ENCODE measurements around the gene DCXR.

The DCXR gene

GRCh38 chr17:82020572-82021106 lies 16.9 kb downstream of the DCXR start:
- H3K27me3 ChIP-seq (ENCODE audit: control insufficient read depth in 1 of 2, insufficient read depth in 1 of 2, low read length in 2 of 2): no peaks in the 10 kb centered on the region
- H3K23ac ChIP-seq (ENCODE audit: low read length in 2 of 2): no peak overlapping the region
- H2BK12ac ChIP-seq (ENCODE audit: low read length in 2 of 2): no peak overlapping the region
- WGBS: 96% methylated on average over 14 of the region's 14 CpGs
- no peak overlapping the region for H3K9ac ChIP-seq (ENCODE audit: low read length)
- H2BK15ac ChIP-seq (ENCODE audit: low read depth, poor library complexity, severe bottlenecking): no peak overlapping the region
- no peak overlapping the region for H3K14ac ChIP-seq (ENCODE audit: low read length in 2 of 2)
- H3K4me3 ChIP-seq (ENCODE audit: insufficient read depth in 1 of 2, low read depth in 1 of 2, low read length in 2 of 2): no peak overlapping the region
- no peak overlapping the region for H2AK5ac ChIP-seq (ENCODE audit: low read length, severe bottlenecking)
- H3K36me3 ChIP-seq (ENCODE audit: control insufficient read depth in 1 of 2, insufficient read depth in 2 of 2, low read depth in 1 of 2, low read length in 2 of 2): peaks cover 15 to 45% of the 10 kb centered on the region in 2 experiments
- H3K4me2 ChIP-seq (ENCODE audit: low read length, poor library complexity, severe bottlenecking): no peak overlapping the region
- peak overlapping the region in 1 of 2 experiments; percentile 37 for H3K18ac ChIP-seq (ENCODE audit: low read depth in 1 of 2, low read length in 2 of 2)
- DNase-seq: no peak
- H2BK120ac ChIP-seq (ENCODE audit: low read depth, low read length): no peak overlapping the region
- H2BK5ac ChIP-seq (ENCODE audit: low read depth, low read length, poor library complexity, severe bottlenecking): no peak overlapping the region
- no peaks in the 10 kb centered on the region for H3K9me3 ChIP-seq (ENCODE audit: control insufficient read depth, low read length)
- H2AFZ ChIP-seq (ENCODE audit: low read depth, low read length): no peak overlapping the region
- no peak overlapping the region for H4K8ac ChIP-seq (ENCODE audit: low read length)
- H4K91ac ChIP-seq (ENCODE audit: low read length): no peak overlapping the region
- peaks cover 39% of the 10 kb centered on the region for H3K4me1 ChIP-seq (ENCODE audit: control insufficient read depth, insufficient read depth, low read depth, low read length)
- H3K27ac ChIP-seq (ENCODE audit: low read length, poor library complexity, severe bottlenecking): no peak overlapping the region
- H3K4ac ChIP-seq (ENCODE audit: low read depth in 1 of 2, low read length in 2 of 2): no peak overlapping the region
- peaks cover 34% of the 10 kb centered on the region for H3K79me1 ChIP-seq (replicated peaks; ENCODE audit: low read length, poor library complexity, severe bottlenecking)

- Histone ChIP-seq H4K8ac (ENCODE audit: low read length) (peak overlapping the region; percentile 35), H3K18ac (ENCODE audit: low read depth in 1 of 2, low read length in 2 of 2) (peak overlapping the region in 1 of 2 experiments; percentile 37), H2BK12ac (ENCODE audit: low read length in 2 of 2) (peak overlapping the region in 1 of 2 experiments; percentile 60), H3K4ac (ENCODE audit: low read depth in 1 of 2, low read length in 2 of 2) (no peak overlapping the region), H4K91ac (ENCODE audit: low read length) (peak overlapping the region; percentile 28), H3K4me1 (ENCODE audit: control insufficient read depth, insufficient read depth, low read depth, low read length) (peaks cover 37% of the 10 kb centered on the region), H3K36me3 (ENCODE audit: control insufficient read depth in 1 of 2, insufficient read depth in 2 of 2, low read depth in 1 of 2, low read length in 2 of 2) (peaks cover 15 to 46% of the 10 kb centered on the region in 2 experiments), H3K9me3 (ENCODE audit: control insufficient read depth, low read length) (no peaks in the 10 kb centered on the region), H3K27me3 (ENCODE audit: control insufficient read depth in 1 of 2, insufficient read depth in 1 of 2, low read length in 2 of 2) (no peaks in the 10 kb centered on the region), H3K4me2 (ENCODE audit: low read length, poor library complexity, severe bottlenecking) (no peak overlapping the region), H2AFZ (ENCODE audit: low read depth, low read length) (no peak overlapping the region), H3K9ac (ENCODE audit: low read length) (no peak overlapping the region), H2BK15ac (ENCODE audit: low read depth, poor library complexity, severe bottlenecking) (no peak overlapping the region), H3K27ac (ENCODE audit: low read length, poor library complexity, severe bottlenecking) (no peak overlapping the region), H3K14ac (ENCODE audit: low read length in 2 of 2) (peak overlapping the region in 1 of 2 experiments; percentile 41), H2BK5ac (ENCODE audit: low read depth, low read length, poor library complexity, severe bottlenecking) (no peak overlapping the region), H2AK5ac (ENCODE audit: low read length, severe bottlenecking) (no peak overlapping the region), H3K4me3 (ENCODE audit: insufficient read depth in 1 of 2, low read depth in 1 of 2, low read length in 2 of 2) (no peak overlapping the region), H2BK120ac (ENCODE audit: low read depth, low read length) (no peak overlapping the region), H3K23ac (ENCODE audit: low read length in 2 of 2) (no peak overlapping the region), H3K79me1 (replicated peaks; ENCODE audit: low read length, poor library complexity, severe bottlenecking) (peaks cover 31% of the 10 kb centered on the region)
- WGBS: 69% methylated on average over 33 of the region's 34 CpGs
- peak; percentile 56 for DNase-seq
These were observed 17.6 kb downstream of the DCXR start for GRCh38 chr17:82019690-82020571.

GRCh38 chr17:82018989-82019689 lies 18.4 kb downstream of the DCXR start:
- 96% methylated on average over 33 of the region's 33 CpGs for WGBS
- no peak overlapping the region for H3K27ac ChIP-seq (ENCODE audit: low read length, poor library complexity, severe bottlenecking)

More at GRCh38 chr17:82018989-82019689, 18.4 kb downstream of the DCXR start:
- H2AK5ac ChIP-seq (ENCODE audit: low read length, severe bottlenecking): no peak overlapping the region
- peaks cover 34% of the 10 kb centered on the region for H3K4me1 ChIP-seq (ENCODE audit: control insufficient read depth, insufficient read depth, low read depth, low read length)
- no peak overlapping the region for H3K23ac ChIP-seq (ENCODE audit: low read length in 2 of 2)
- H2BK120ac ChIP-seq (ENCODE audit: low read depth, low read length): no peak overlapping the region
- no peak overlapping the region for H3K14ac ChIP-seq (ENCODE audit: low read length in 2 of 2)
- H2BK12ac ChIP-seq (ENCODE audit: low read length in 2 of 2): no peak overlapping the region
- H3K18ac ChIP-seq (ENCODE audit: low read depth in 1 of 2, low read length in 2 of 2): no peak overlapping the region
- no peak overlapping the region for H2AFZ ChIP-seq (ENCODE audit: low read depth, low read length)
- H2BK15ac ChIP-seq (ENCODE audit: low read depth, poor library complexity, severe bottlenecking): no peak overlapping the region
- no peak overlapping the region for H4K8ac ChIP-seq (ENCODE audit: low read length)
- H3K27me3 ChIP-seq (ENCODE audit: control insufficient read depth in 1 of 2, insufficient read depth in 1 of 2, low read length in 2 of 2): no peaks in the 10 kb centered on the region
- H3K9me3 ChIP-seq (ENCODE audit: control insufficient read depth, low read length): no peaks in the 10 kb centered on the region
- no peak overlapping the region for H2BK5ac ChIP-seq (ENCODE audit: low read depth, low read length, poor library complexity, severe bottlenecking)
- peaks cover 23% of the 10 kb centered on the region for H3K79me1 ChIP-seq (replicated peaks; ENCODE audit: low read length, poor library complexity, severe bottlenecking)
- H3K36me3 ChIP-seq (ENCODE audit: control insufficient read depth in 1 of 2, insufficient read depth in 2 of 2, low read depth in 1 of 2, low read length in 2 of 2): peaks cover 15 to 54% of the 10 kb centered on the region in 2 experiments
- no peak overlapping the region for H4K91ac ChIP-seq (ENCODE audit: low read length)
- DNase-seq: no peak
- H3K4ac ChIP-seq (ENCODE audit: low read depth in 1 of 2, low read length in 2 of 2): no peak overlapping the region
- H3K4me2 ChIP-seq (ENCODE audit: low read length, poor library complexity, severe bottlenecking): no peak overlapping the region
- H3K9ac ChIP-seq (ENCODE audit: low read length): no peak overlapping the region
- no peak overlapping the region for H3K4me3 ChIP-seq (ENCODE audit: insufficient read depth in 1 of 2, low read depth in 1 of 2, low read length in 2 of 2)

Measured in mesenchymal stem cell (in vitro differentiated cells and primary cell).